ENCODE data around the gene HM13. TPM values are rescaled to one million over a fixed set of nuclear protein-coding genes. Genes with fewer than 3 reads are reported as not detected.

Gene HM13
- total and polyA plus RNA-seq, 9 of the 15 experiments (the other 6 are each of a cell fraction or from before 2014, with no cell fraction given): 7.7 to 136 (median 74.5) TPM

DNA sequence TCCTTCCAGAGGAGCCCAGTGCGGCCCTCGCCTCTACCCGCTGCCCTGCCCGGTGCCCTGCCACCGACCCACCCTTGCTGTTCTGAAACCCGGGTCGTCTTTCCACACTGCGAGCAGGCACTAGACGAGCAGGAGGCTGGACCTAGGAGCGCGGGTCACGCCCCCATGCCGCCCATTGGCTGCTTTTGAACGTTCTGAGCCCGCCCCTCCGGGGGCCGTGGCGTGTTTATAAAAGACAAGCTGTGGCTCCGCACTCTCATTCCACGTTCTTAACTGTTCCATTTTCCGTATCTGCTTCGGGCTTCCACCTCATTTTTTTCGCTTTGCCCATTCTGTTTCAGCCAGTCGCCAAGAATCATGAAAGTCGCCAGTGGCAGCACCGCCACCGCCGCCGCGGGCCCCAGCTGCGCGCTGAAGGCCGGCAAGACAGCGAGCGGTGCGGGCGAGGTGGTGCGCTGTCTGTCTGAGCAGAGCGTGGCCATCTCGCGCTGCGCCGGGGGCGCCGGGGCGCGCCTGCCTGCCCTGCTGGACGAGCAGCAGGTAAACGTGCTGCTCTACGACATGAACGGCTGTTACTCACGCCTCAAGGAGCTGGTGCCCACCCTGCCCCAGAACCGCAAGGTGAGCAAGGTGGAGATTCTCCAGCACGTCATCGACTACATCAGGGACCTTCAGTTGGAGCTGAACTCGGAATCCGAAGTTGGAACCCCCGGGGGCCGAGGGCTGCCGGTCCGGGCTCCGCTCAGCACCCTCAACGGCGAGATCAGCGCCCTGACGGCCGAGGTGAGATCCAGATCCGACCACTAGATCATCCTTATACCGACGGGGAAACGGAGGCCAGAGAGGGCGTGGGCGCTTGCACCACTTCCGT is 91.0 kb downstream of the HM13 start, which contains the start of gene ID1:
ID1 (plus strand) TSS at position 259 of the 871 bp plus-strand sequence; CDS start at position 358, 99 bp downstream.
- H3K4me1 ChIP-seq (replicated peaks in 1 of 2; ENCODE audit: control insufficient read depth in 2 of 2, insufficient read depth in 2 of 2, low read length in 2 of 2): peaks cover 28 to 56% of the 10 kb centered on the region in 2 experiments; a peak in 4 of 5 replicates
- TF ChIP-seq HNRNPK (IDR thresholded peaks at IDR 0.05; ENCODE audit: low read depth, low read length, poor library complexity, severe bottlenecking) (no peak), GABPA (tag; conservative IDR thresholded peaks at IDR 0.05; ENCODE audit: low read depth) (no peak), CHAMP1 (IDR thresholded peaks at IDR 0.05) (no peak), SNAPC5 (CRISPR knock-in tag; IDR thresholded peaks at IDR 0.05) (no peak), TCF3 (CRISPR knock-in tag; IDR thresholded peaks at IDR 0.05) (0 out of 2 replicates have a peak, but pooled peaks have one; percentile 16), BCOR (IDR thresholded peaks at IDR 0.05) (peak; percentile 33; the same call in 1 of the 2 replicates), GTF2E2 (tag; IDR thresholded peaks at IDR 0.05) (peak; percentile 97), RBBP5 (IDR thresholded peaks at IDR 0.05; ENCODE audit: borderline replicate concordance, insufficient read depth, low read length, poor library complexity, severe bottlenecking) (peak; percentile 89), ATF1 (CRISPR knock-in tag; IDR thresholded peaks at IDR 0.05) (no peak), ATF1 (tag; IDR thresholded peaks at IDR 0.05) (peak; percentile 70), JUN (IDR thresholded peaks at IDR 0.05; ENCODE audit: borderline replicate concordance, low read depth, low read length) (peak; percentile 47; the same call in 1 of the 2 replicates), JUN (CRISPR knock-in tag; IDR thresholded peaks at IDR 0.05; ENCODE audit: borderline replicate concordance) (no peak), NFIC (IDR thresholded peaks at IDR 0.05) (peak; percentile 78), GABPB1 (CRISPR knock-in tag; IDR thresholded peaks at IDR 0.05) (peak; percentile 58), ATF7 (IDR thresholded peaks at IDR 0.05) (peak; percentile 76), NR2C2 (CRISPR knock-in tag; IDR thresholded peaks at IDR 0.05) (peak; percentile 85), NR2C2 (tag; IDR thresholded peaks at IDR 0.05) (no peak), KDM1A (IDR thresholded peaks at IDR 0.05) (no peak), ZNF217 (CRISPR knock-in tag; IDR thresholded peaks at IDR 0.05) (no peak)
- TF ChIP-seq, protein P1, sequence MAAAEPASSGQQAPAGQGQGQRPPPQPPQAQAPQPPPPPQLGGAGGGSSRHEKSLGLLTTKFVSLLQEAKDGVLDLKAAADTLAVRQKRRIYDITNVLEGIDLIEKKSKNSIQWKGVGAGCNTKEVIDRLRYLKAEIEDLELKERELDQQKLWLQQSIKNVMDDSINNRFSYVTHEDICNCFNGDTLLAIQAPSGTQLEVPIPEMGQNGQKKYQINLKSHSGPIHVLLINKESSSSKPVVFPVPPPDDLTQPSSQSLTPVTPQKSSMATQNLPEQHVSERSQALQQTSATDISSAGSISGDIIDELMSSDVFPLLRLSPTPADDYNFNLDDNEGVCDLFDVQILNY (CRISPR knock-in tag; IDR thresholded peaks at IDR 0.05): 0 out of 2 replicates have a peak, but pooled peaks have one; percentile 50

More for the DNA sequence above, 91.0 kb downstream of the HM13 start, which contains the start of gene ID1:
- peak within 1 kb of the TSS; percentile 88 to 99 for H3K9ac ChIP-seq (ENCODE audit: insufficient read depth in 1 of 2, low read depth in 2 of 2, low read length in 2 of 2)
- CTCF ChIA-PET (ENCODE audit: low intra/inter-chr PET ratio): interaction anchor here (0.7 to 1.2 kb wide), 3 partner anchors 32 to 60 kb away, joined by 3 read pairs; no protein-coding TSS in a partner anchor
- intact Hi-C loops (cut with micrococcal nuclease): loop anchor here (1.0 kb wide), 1 partner anchor 32 kb away; no protein-coding TSS in a partner anchor
- H3K4me3 ChIP-seq: peak within 1 kb of the TSS; percentile 94
- no peaks in the 10 kb centered on the region; the same call in 1 of the 2 replicates for H4K20me1 ChIP-seq (replicated peaks; ENCODE audit: control insufficient read depth, insufficient read depth, low read length)
- peak; percentile 94 for FAIRE-seq
- peak within 1 kb of the TSS; percentile 85 for H3K27ac ChIP-seq (ENCODE audit: extremely low read depth, low read depth, low read length)
- H3K9me3 ChIP-seq (replicated peaks; ENCODE audit: control insufficient read depth, insufficient read depth, low read depth, low read length): no peaks in the 10 kb centered on the region
- no peaks in the 10 kb centered on the region for H3K27me3 ChIP-seq (ENCODE audit: control insufficient read depth in 2 of 2, insufficient read depth in 2 of 2, low read length in 2 of 2)
- no peaks in the 10 kb centered on the region for H3K9me1 ChIP-seq (ENCODE audit: control insufficient read depth, insufficient read depth, low read length)
- peaks cover 14% of the 10 kb centered on the region; the same call in 1 of the 3 replicates for H3K36me3 ChIP-seq (ENCODE audit: control insufficient read depth, insufficient read depth, low read length)
- under 1% methylated on average over 66 of the region's 74 CpGs for WGBS (ENCODE audit: insufficient coverage, low coverage, missing lambda C conversion rate)
- H2AFZ ChIP-seq (ENCODE audit: low read depth, low read length): peak within 1 kb of the TSS; percentile 91
- POLR2A ChIA-PET: interaction anchor here (0.5 to 7.6 kb wide), 32 partner anchors 8 to 134 kb away, joined by 3 to 107 read pairs (median 5); partner anchors contain the start of genes BCL2L1, HM13 and TPX2
- ATAC-seq: peak; percentile 81
- H3K4me2 ChIP-seq (ENCODE audit: insufficient read depth, low read length): peak within 1 kb of the TSS; percentile 98
- DNase-seq (ENCODE audit: extremely low read depth in 1 of 4, low spot score in 3 of 4): peak; percentile 91 to 98 (median 94)
- in situ Hi-C loops (cut with MboI): no loop called here
- BruUV-seq (replicated peaks): TSS peak; percentile 93
- H3K79me2 ChIP-seq (ENCODE audit: control insufficient read depth, insufficient read depth, low read length): peaks cover 35% of the 10 kb centered on the region
